IPS DF 19.7 (cell line): ENCODE results near the gene MTCL1.

Experiments used
- DNase-seq: peaks from one replicate; pipeline ENCODE4 v3.0.0-alpha.2; 2013; ENCODE audit warnings: low read depth, low spot score

Gene MTCL1

GRCh38 chr18:8769509-8770095 lies 64.2 kb downstream of the MTCL1 start:
- DNase-seq: no peak

- no peak for DNase-seq
These were observed 65.3 kb downstream of the MTCL1 start for GRCh38 chr18:8770657-8771056.

GRCh38 chr18:8771930-8772329 lies 66.6 kb downstream of the MTCL1 start:
- DNase-seq: no peak

- no peak for DNase-seq
These were observed 68.6 kb downstream of the MTCL1 start for GRCh38 chr18:8773980-8774379.

- no peak for DNase-seq
These were observed 70.9 kb downstream of the MTCL1 start for GRCh38 chr18:8776013-8776943.

GRCh38 chr18:8777846-8778245 lies 72.5 kb downstream of the MTCL1 start:
- DNase-seq: no peak

GRCh38 chr18:8778386-8778785 lies 73.0 kb downstream of the MTCL1 start:
- DNase-seq: no peak

GRCh38 chr18:8778824-8779223 lies 73.5 kb downstream of the MTCL1 start:
- no peak for DNase-seq

GRCh38 chr18:8779251-8779650 lies 73.9 kb downstream of the MTCL1 start:
- no peak for DNase-seq

- DNase-seq: no peak
These were observed 74.9 kb downstream of the MTCL1 start for GRCh38 chr18:8780227-8780626.

GRCh38 chr18:8781671-8782070 lies 76.3 kb downstream of the MTCL1 start:
- no peak for DNase-seq

- DNase-seq: no peak
These were observed 78.1 kb downstream of the MTCL1 start for GRCh38 chr18:8783335-8783993.

GRCh38 chr18:8783994-8784530 lies 78.7 kb downstream of the MTCL1 start:
- no peak for DNase-seq

- DNase-seq: no peak
These were observed 79.9 kb downstream of the MTCL1 start for GRCh38 chr18:8785261-8785660.

- DNase-seq: no peak
These were observed 80.6 kb downstream of the MTCL1 start for GRCh38 chr18:8785855-8786482.

GRCh38 chr18:8786483-8787370 lies 81.4 kb downstream of the MTCL1 start:
- DNase-seq: no peak

- no peak for DNase-seq
These were observed 82.0 kb downstream of the MTCL1 start for GRCh38 chr18:8787371-8787670.

- DNase-seq: no peak
These were observed 82.4 kb downstream of the MTCL1 start for GRCh38 chr18:8787794-8788193.

- no peak for DNase-seq
These were observed 83.4 kb downstream of the MTCL1 start for GRCh38 chr18:8788503-8789429.

GRCh38 chr18:8791171-8791651 lies 85.9 kb downstream of the MTCL1 start:
- DNase-seq: no peak
